Kidney tubule cell (primary cell): ENCODE data around the gene CUL5.

Experiments
- DNase-seq: peaks from one replicate; pipeline ENCODE4 v3.0.0-alpha.2; 2018; ENCODE audit warnings: low spot score

Gene CUL5

DNA sequence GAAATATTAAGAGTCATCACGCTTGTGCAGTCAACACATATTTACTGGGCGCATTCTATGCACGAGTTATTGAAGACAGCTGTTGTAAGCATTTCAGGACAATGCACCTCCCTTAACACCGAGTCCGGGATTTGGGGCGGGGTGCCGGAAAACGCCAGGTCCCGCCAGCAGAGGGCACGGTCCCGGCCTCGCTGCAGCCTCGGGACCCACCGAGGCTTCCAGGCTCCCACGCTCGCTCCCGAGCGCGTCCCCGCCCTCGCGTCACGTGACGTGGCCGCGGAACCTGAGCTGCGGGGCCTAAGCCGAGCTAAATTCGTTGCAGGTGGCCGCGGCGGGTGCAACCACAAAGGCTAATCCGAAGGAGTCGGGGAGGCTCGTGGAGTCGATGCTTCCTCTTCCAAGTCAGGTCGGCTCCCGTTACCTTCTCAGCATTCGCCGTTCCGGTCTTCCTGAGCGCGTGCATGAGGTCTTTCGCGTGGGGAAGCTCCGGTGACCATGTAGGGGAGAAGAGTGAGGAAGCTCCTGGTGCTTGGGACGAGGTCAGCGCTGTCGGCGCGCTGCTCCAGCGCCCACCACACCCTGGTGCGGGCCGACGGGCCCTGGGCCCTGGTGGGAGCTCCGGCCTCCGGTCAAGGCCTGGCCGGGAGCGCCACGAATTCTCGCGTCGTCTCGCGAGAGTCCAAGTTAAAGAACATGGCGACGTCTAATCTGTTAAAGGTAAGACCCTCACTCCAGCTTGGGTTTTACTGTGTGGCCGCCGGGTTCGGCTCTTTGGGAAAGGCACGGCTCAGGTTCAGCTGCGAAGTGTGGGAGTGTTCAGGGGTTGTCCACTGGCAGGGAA is at the start of gene CUL5:
CUL5 (plus strand) TSS at position 243 of the 841 bp plus-strand sequence; CDS start at position 694, 451 bp downstream.
- peak; percentile 90 for DNase-seq

DNA sequence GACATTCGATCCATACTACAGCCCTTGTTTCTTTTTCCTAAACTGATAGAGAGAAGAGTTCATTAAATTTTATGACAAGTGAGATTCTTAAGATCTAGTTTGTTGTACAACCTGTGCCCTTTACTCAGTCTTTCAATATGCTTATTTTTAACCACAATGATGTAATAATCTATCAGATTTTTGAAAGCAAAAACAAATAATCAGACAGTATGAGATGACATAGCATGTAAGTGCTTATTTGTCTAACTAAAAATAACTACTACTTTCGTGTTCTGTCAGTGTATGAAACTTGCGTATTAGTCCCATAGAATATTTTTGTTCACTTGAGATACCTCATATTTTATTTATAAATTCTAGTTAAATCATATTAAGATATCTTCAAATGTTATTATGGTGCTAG is 47.2 kb upstream of the CUL5 start:
- DNase-seq: no peak

DNA sequence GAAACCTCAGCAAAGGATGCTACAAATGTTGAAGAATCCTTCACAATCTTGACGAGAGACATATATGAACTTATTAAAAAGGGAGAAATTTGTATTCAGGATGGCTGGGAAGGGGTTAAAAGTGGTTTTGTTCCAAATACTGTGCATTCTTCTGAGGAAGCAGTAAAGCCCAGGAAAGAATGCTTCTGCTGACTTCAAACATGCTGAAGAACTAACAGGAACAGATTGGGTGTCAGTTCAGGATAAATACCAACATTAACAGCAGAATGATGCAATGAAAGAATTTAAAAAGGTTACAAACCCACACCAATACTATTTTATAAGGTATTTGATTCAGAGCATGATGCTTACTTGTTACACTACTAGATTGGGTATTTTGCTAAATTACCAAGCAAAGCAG is 46.5 kb upstream of the CUL5 start:
- no peak for DNase-seq

DNA sequence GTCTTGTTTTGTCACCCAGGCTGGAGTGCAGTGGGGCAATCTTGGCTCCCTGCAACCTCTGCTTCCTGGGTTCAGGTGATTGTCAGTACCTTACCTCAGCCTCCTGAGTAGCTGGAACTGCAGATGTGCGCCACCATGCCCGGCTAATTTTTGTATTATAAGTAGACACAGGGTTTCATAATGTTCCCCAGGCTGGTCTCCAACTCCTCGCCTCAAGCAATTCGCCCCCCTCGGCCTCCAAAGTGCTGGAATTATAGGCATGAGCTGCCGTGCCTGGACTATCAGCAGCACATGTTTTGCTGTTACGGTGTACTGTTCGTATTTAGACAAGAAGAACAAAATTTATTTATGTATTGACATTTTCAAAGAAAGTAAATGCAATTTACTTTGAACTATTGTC is 45.6 kb upstream of the CUL5 start:
- peak; percentile 14 for DNase-seq

DNA sequence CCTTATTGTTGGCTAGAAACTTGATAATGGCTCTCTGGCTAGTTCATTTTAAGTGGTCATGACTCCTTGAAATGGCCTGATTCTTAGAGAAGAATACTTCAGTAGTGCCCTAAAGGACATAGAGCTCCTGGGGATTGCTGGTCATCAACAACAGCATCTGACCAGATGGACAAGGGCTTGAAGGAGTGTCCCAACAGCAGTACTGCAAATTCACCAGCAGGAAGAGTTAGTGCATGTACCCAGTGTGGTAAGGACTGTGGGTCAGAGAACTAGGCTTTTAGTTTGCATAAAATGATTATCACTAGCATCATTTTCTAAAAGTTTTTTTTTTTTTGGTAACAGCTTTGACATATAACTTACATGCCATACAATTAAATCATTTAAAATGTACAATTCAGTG is 39.5 kb upstream of the CUL5 start:
- no peak for DNase-seq

DNA sequence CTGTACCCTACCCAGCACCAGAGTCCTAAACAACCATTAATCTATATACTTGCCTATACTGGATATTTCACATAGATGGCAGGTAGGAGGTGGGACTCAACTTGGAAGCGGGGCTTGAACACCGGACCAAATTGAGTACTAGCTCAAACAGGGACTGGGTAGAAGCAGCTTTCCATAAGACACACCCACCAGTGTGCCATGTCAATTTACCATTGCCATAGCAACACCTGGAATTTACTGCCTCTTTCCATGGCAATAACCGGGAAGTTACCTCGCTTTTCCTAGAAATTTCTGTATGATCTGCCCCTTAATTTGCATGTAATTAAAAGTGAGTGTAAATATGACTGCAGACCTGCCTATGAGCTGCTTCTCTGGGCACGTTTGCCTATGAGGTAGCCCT is 38.6 kb upstream of the CUL5 start:
- DNase-seq: no peak

DNA sequence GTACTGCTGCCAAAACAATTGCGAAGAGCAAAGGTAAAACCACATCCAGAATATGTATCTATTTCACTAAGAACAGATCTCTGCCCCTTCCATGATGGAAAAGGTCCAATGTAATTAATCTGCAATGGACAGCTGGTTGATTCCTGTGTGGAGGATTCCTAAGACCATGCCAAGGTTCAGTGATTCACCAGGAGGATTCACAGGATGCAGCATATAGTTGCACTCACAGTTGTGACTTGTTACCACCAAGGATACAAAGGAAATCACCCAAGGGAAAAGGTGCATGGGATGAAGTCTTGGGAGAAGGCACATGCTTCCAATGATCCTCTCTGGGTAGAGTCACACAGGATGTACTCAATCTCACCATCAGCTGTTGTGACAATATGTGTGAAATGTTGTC is 35.1 kb upstream of the CUL5 start:
- no peak for DNase-seq

DNA sequence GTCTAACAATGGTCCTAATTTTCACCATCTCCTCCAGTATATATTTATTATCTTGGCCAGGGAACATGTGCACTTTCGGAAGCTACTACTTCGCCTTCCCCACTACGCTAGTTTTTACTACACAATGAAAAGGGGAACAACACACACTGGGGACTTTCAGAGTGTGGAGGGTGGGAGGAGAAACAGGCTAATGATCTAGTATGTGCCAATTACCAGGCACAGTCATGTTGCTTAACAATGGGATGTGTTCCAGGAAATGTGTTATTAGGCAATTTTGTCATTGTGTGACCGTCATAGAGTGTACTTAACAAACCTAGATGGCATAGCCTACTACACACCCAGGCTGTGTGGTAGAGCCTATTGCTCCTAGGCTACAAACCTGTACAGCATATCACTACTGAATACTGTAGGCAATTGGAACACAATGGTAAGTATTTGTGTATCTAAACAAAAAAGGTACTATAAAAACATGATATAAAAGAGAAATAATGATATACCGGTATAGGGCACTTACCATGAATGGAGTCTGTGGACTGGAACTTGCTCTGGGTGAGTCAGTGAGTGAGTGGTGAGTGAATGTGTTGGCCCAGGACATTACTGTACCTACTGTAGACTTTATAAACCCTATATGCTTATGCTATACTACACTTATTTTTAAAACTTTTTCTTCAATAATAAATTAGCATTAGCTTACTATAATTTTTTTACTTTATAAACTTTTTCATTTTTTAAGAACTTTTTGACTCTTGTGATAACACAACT is 20.1 kb upstream of the CUL5 start:
- peak; percentile 44 for DNase-seq

DNA sequence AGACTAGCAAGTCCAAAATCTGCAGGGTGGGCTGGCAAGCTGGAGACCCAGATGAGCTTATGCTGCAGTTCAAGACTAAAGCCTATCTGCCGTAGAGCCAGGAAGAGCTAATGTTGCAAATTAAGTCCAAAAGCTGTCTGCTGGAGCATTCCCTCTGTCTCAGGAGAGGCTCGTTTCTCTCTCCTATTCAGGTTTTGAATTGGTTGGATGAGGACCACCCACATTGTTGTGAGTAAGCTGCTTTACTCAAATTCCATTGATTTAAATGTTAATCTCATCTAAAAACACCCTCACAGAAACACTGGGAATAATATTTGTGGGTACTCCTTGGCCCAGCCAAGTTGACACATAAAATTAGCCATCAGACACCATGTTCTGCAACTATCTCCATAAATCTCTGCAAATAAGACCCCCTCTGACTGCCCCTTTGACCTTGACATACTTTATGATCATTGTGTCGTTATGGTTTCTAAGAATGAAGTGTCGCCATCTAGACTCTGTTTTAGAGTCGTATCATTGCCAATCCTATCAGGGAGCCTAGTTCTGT is 16.8 kb upstream of the CUL5 start:
- DNase-seq: no peak

DNA sequence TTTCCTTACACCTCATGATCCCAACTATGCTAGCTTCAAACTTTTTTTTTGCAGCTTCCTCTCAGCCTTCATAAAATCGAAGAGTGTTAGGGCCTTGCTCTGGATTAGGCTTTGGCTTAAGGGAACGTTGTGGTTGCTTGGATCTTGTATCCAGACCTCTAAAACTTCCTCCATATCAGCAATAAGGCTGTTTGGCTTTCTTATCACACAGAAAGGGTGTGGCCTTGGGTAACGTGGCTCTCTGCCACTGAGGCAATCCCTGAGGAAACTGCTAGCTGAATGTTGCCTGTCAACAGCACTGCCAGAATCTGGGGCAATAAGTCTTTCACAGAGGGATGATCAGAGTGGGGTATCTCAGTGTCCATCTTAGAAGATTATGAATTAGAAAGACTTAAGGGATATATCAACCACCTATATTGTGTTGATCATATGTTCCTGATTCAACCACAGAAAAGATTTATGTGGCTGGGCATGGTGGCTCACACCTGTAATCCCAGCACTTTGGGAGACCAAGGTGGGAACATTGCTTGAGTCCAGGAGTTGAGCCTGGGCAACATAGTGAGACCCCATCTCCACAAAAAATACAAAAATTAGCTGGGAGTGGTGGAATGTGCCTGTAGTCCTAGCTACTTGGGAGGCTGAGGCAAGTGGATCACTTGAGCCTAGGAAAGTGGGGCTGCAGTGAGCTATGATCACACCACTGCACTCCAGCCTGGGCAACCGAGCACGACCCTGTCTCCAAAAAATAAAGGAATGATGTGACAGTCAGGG is 12.5 kb upstream of the CUL5 start:
- no peak for DNase-seq

DNA sequence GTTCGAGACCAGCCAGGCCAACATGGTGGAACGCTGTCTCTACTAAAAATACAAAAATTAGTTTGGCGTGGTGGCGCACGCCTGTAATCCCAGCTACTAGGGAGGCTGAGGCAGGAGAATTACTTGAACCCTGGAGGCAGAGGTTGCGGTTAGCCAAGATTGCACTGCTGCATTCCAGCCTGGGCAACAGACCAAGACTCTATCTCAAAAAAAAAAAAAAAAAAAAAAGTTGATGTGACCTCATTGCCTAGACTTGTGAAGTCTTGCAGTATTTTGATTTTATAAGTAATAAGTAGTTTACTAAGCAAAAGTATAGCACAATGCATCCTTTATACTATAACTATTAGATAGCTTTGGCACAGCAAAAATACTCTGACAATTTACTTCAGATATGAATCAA is 9.9 kb upstream of the CUL5 start:
- DNase-seq: no peak

DNA sequence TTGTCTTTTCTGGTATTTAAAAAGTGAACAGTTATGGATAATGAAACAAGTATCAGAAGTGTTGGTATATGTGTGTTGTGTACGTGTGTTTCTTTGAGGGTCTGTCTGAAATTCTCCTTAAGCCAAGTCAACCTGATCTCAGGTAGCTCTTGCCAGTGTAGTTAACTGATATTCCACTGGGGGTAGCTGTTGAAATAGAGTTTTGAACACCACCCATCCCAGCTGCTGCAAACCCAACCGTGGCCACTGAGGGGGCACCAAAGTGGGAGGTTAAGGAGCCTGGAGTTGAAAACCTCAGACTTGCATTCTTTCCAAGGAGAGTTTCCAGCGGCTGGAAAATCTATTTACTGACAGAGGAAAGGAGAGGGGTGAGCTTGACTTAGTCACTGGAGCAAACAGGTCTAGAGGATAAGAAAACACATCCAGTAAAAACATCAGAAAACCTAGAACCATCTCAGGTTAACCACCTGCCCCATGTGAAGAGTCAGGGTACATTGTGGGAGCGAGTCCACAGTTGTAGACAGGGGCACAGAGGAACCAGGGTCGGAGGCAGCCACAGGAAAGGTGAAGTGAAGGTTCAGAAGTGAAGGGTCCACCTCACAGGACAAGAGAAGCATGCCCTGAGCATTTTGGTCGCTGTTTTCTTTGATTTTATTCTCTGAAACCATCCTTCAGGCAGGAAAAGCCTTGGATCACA is 8.8 kb upstream of the CUL5 start:
- DNase-seq: peak; percentile 66

DNA sequence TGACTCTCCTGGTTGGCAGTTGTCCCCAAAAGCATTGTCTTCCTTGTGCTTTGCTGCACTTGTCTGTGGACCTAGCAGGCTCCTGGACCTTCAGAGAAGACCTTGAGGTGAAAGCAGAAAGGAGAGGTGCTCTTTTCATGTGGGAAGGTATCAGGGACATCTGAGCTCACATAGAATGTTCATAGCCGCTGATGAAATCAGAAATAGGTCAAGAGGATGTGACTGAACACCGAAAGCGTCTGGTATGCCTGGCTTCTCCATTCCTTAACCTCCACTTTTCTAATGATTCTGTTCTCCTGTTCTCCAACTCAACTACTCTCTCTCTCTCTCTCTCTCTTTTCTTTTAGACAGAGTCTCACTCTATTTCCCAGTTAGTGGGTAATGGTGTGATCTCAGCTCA is 6.2 kb upstream of the CUL5 start:
- no peak for DNase-seq

DNA sequence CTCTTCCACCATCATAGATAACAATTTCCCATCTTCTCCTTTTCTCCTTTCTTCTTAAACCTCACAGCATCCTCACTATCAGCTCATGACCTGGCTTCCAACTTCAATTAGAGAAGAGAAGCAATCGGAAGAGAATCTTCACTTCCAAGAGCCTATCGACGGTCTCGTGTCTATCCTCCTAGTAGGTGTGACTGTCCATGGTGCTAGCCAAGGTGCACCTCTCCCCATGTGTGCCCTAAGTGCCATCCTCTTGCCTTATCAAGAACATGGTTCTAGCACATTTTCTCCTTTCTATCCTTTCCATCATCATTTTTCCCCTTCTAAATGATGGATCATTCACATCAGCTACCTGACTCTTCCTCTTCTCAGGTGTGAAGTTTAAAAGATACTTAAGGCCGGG is 5.1 kb upstream of the CUL5 start:
- DNase-seq: no peak

DNA sequence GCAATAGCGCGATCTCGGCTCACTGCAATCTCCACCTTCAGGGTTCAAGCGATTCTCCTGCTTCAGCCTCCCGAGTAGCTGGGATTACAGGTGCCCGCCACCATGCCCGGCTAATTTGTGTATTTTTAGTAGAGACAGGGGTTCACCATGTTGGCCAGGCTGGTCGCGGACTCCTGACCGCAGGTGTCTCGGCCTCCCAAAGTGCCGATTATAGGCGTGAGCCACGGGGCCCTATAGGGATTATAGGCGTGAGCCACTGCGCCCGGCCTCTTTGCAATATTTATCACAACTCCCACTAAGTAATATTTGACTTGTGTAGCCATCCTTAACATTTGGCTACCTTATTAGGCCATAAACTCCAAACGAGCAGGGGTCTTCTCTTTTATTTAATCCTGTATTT is 879 bp upstream of the CUL5 start:
- DNase-seq: no peak

DNA sequence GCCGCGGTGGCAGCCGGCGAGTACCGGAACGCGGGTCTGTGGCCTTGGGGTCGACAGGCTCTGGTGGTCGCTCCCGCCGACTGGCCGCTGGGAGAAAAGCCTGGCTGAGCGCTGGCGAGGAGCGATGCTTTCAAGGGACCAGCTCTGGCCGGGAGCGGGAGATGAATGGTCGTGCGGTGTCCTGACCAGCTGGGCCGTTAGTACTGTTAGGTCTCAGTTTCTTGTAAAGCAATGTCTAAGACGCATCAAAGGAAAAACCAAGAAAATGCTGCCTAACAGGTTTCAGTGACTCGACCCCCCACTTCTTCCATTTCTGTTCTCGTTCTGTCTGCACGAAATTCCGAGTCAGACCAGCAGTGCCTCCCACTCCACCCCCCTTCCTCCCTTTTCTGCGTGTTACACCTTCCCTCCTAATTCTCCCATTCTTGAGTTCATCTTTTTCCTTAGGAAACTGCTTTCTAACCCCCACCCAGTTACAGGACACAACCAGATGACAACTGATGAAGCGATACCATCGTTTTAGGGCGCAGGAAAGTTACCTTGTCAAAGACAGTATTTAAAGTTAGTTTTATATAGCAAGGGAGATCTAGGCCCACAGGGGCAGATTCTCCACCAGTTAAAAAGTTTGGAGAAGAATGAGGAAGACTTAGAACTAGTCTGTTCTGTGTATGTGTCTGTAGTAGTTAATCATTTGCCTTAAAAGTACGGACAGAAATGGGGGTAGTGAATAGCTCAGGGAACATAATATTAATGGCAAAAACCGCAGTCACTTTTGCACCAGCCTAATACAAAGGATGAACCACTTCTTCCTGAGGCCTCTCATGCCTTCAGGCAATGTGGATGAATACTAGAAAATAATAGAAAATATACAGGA is 1.0 kb downstream of the CUL5 start:
- peak; percentile 60 for DNase-seq

DNA sequence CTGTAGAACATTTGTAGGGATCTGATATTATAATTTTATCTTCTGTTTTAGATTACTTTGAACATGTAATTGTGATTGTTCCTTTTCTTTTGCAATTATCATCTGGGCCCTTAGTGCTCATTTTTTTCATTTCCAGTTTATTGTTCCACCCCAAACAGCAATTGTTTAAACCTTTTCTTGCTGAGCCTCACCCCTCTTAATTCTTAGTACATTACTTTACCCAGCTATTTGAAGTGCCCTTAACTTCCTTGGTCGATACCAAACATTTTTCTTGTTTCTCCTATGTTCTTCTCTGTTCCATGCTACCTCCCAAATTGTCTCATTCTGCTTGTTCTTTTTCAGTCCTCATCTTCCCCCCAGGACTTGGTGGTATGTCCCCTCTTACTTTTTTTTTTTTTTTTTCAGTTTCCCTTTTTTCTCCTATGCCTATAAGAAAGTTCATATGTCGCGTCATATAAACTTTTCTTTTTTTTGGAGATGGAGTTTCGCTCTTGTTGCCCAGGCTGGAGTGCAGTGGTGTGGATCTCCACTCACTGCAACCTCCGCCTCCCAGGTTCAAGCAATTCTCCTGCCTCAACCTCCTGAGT is 3.5 kb downstream of the CUL5 start:
- DNase-seq: no peak

DNA sequence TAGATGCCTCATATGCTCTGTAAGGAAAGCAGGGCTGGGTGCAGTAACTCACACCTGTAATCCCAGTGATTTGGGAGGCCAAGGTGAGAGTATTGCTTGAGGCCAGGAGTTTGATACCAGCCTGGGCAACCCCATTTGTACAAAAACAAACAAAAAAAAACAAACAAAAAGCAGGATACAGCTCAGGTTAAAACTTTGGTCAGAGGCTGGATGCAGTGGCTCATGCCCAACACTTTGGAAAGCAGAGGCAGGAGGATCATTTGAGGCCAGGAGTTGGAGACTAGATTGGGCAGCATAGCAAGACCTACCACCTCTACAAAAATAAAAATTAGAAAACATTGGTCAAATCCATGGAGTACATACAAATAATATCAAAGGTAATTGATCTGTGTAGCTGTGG is 7.9 kb downstream of the CUL5 start:
- no peak for DNase-seq

DNA sequence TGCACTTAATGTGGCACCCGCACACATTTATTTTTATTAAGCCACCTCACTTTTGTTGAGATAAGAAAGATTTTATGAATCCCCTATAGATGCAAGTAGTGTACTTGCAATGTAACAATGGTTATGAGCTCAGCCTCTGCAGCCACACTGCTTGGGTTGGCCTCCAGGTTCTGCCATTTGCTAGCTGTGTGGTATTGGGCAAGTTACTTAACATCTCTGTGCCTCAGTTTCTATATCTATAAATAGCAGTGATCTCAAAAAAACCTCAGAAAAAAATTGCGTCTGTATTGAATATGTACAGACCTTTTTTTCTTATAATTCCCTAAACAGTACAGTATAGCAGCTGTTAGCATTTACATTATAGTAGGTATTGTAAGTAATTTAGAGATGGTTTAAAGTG is 10.0 kb downstream of the CUL5 start:
- no peak for DNase-seq

DNA sequence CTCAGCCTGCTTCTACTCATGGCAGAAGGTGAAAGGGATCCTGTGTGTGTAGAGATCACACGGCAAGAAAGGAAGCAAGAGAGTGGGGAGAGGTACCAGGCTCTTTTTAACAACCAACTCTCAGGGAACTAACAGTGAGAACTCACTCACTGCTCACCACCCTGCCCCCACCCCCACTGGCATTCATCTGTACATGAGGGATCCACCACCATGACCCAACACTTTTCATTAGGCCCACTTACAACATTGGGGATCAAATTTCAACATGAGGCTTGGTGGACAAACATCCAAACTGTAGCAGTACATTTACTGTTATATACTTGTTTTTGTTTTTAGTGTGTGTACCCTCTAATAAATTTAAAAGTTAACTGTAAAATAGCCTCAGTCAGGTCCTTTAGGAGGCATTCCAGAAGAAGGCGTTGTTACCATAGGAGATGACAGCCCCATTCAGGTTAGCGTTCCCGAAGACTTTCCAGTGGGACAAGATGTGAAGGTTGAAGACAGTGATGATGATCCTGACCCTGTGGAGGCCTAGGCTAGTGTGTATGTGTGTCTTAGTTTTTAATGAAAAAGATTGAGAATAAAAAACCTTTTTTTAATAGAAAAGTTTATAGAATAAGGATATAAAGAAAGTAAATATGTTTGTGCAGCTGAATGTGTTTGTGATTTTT is 11.3 kb downstream of the CUL5 start:
- DNase-seq: no peak
